ENCODE measurements around the gene CYP2W1.

Gene CYP2W1

DNA sequence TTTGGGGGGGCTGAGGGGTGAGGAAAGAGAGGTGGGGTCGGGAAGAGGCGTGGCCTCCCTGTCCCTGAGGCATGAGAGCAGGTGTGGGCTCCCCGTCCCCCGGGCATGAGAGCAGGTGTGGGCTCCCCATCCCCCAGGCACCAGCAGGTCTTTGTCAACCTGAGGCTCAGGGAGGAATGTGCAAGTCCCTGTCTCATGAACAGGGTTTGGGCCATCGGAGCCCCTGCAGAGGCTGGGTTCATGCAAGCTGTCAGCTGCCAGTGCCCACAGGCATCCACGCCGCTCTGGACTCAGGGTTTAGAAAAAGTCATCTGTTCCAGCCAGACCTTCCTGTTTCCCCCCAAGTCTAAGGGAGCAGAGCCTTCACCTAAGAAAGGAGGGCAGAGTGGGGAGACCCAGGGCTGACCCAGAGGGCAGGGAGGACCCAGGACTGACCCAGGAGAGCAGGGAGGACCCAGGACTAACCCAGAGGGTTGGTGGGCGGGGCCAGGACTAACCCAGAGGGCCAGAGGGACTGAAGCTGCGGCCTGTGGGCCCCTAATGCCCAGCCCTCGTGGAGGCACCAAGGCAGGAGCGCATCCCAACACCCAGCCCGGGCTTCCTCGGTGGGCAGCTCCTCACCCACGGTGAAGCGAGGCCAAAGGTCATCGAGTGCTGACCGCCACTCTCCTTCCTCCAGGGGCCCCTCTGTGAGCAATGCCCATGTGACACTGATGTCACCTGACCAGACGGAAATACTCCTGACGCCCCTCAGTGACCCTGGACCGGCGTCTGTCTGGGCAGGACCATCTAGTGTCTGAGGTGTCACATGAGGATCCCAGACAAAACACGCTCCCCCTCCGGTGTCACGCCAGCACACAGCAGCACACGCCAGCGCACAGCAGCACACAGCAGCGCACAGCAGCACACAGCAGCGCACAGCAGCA, 32.5 kb downstream of the CYP2W1 start:
- DNase-seq (ENCODE audit: low spot score): no peak

DNA sequence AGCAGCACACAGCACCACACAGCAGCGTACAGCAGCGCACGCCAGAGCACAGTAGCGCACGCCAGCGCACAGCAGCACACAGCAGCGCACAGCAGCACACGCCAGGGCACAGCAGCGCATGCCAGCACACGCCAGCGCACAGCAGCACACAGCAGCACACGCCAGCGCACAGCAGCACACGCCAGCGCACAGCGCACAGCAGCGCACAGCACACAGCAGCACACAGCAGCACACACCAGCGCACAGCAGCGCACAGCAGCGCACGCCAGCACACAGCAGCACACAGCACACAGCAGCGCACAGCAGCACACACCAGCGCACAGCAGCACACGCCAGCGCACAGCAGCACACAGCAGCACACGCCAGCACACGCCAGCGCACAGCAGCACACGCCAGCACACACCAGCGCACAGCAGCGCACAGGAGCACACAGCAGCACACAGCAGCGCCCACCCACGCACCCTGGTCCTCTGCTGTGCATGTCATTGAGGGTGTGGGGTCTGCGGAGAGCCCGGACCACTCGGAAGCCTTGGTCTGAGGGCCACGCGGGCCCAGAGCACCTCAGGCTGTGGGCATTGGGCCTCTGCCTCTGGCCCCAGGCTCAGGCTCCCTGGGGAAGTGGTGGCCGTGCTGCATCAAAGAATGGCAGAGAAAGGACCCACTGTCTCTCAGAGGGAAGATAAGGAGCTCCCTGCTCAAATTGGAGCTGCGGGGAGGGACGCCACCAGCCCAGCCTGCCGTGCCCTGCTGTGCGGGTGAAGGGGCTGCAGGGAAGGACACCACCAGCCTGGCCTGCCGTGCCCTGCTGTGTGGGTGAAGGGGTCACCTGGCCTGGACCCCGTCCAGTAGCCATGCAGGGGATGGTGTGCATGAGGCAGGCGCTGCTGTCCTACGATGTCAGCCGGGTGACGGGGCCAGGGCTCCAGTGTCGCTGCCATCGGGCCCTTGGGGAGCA, 33.9 kb downstream of the CYP2W1 start:
- no peak for DNase-seq (ENCODE audit: low spot score)

DNA sequence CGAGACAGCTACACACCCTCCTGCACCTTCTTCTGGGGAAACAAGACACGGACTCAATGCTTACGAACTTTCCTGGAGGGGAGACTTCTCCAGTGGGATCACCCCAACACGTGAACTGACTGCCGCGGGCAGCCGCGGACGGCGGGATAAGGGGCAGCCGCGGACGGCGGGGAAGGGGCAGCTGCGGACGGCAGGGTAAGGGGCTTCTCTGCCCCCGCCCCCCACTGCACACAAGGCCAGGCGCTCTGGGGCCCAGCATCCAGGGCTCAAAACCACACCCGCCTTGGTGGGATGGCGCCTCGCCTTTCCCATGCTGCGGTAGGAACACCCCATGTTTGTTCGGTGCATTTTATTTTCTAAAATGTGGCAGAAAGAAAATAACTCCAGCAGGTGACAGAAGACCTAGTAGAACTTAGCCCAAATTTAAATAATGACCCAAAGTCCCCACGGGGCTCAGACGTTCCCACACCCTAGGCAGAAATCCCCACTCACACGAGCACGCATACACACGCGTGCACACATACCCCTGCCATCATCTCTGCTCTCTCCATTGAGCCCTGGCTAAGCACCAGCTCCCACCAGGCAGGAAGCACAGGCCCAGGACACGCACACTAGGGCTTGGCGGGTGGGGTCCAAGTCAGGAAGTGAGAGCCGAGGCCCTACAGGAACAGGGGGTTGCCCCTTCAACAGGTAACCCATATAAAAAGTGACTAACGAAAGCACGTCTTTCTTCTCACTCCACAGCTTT, 34.8 kb downstream of the CYP2W1 start:
- DNase-seq (ENCODE audit: low spot score): no peak

DNA sequence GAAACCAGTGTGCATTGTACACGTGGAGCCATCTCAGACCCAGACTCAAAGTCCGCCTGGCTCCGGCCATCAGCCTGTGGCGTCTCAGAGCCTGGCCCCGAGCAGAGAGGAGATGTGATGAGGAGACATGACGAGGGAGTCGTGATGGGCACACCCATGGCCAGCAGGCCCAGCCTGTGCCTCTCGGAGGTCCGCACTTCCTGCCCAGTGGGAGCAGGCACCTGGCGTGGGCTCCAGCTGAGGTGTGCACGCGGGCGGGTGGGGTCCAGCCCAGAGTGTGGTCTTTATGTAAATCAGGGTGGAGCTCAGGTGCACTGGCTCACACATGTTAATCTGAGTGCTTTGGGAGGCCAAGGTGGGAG, 35.3 kb downstream of the CYP2W1 start:
- no peak for DNase-seq (ENCODE audit: low spot score)

DNA sequence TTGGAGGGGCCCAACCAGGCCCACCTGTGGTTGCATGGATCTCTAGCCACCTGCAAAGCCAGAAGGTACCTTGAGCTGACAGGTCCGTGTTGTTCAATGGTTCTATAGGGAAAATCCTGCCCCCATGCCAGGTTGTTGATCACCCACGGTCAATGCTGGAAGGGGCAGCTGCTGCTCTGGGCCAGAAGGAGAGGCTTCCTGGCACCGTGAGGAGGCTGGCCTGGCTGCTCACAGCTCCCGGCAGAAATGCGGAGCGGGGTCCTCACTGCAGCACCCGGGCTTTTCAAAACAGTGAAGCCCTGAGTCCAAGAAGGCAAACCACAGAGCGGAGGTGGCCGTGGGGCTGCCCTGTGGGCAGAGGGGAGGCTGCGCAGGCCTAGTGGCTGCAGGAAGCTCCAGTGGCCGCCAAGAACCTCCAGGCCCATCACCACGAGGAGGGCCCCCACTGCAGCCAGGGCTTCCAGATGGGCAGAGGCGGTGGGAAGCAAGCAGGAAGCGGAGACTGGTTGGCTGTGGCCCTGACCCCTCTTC, 36.3 kb downstream of the CYP2W1 start:
- no peak for DNase-seq (ENCODE audit: low spot score)

DNA sequence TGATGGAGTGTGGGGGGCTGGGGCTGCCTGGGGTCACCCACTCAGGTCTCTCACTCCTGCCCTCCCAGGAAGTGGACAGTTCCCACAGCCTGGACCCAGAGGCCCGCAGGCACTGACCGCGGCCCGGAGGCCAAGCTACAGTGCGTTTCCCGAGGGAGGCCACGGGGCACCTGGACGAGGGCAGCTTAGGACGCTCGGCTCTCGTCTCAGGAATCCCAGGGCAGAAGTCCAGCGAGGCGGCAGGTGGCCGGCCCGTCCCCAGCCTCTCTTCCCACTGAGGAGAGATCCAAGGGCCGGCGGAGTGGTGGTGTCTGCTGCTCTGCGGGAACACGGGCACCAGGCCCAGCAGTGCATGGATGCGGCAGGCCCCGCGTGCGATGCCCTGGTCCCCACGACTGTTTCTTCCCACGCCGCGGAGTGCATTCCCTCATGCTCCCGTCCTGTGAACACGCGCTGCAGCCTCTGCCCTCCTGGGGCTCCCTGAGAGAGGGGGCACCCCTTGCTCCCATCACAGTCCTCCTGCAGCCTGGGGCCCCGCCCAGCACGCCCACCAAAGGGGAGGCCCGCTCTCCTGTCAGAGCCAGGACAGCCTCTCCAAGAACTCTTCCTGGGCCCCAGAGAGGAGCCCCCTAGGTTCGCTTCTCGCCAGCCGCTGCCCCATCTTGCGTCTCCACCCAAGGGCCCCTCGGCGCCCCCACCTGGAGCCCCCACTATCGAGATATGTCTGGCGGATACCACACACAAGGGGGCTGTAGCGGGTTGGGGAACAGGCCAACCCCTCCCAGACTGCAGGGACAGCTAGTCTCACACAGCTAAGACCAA, 37.0 kb downstream of the CYP2W1 start:
- DNase-seq (ENCODE audit: low spot score): no peak

DNA sequence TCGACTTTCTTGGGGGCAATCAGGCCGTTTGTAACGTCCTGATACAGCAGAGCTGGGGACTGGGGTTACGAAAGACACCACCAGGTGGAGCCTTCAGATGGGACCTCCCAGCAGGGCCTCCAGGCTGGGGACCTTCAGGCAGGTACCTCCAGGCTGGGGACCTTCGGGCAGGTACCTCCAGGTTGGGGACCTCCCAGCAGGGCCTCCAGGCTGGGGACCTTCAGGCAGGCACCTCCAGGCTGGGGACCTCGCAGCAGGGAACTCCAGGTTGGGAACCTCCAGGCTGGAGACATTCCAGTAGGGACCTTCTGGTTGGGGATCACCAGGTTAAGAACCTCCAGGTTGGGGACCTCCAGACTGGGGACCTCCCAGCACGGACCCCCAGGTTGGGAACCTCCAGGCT, 37.9 kb downstream of the CYP2W1 start:
- peak; percentile 66 for DNase-seq (ENCODE audit: low spot score)

DNA sequence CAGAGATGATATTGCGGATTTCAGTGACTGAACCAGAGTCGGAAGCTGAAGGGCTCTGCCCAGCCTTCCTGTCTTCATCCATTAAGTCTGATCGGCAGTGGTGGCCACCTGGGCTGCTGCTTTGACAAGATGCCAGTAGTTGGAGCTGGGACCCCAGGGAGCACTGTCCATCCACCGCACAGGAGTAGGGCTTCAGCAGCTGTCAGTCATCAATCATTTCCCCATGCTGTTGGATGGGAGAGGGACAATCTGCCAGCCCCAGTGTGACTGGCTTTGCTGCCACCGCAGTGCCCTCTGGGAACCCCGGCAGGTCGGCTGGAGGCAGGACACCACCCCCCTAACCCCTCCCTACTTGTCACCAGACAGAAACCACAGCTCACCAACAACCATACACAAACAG, 38.4 kb downstream of the CYP2W1 start:
- DNase-seq (ENCODE audit: low spot score): no peak

DNA sequence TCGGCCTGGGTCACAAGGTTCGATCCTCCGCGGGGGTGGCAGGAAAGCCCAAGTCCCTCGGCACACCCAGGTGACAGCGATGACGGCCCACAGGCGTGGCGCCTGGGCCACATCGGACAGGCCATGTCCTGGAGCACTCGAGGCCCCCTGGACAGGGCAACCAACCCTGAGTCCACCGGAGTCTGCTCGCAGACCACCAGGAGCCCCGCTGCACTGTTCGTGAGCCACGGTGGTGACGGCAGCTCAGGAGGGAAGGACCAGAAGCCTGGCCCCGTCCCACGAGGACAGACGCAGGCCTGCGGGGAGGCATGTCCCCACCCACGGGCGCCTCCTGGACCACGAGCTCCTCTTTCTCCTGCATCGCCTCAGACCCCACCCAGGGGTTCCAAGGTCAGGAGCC, 39.0 kb downstream of the CYP2W1 start:
- no peak for DNase-seq (ENCODE audit: low spot score)

DNA sequence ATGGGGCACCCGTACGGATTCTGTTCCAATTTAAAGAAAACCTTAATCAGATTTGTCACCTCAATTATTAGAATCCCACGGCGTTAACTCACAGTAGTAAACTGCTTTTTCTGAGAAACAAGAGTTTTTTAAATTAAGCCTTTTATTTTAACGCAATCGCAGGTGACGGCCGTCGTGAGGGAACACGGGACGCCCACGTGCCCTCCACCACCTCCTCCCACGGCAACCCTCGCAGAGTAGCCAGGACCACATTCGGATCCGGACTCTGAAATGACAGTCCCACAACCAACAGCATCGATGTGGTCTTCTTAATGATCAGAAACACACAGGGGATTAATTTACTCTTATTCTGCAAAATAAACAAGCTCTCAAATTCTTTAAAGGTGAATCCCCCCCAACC, 39.4 kb downstream of the CYP2W1 start:
- no peak for DNase-seq (ENCODE audit: low spot score)

DNA sequence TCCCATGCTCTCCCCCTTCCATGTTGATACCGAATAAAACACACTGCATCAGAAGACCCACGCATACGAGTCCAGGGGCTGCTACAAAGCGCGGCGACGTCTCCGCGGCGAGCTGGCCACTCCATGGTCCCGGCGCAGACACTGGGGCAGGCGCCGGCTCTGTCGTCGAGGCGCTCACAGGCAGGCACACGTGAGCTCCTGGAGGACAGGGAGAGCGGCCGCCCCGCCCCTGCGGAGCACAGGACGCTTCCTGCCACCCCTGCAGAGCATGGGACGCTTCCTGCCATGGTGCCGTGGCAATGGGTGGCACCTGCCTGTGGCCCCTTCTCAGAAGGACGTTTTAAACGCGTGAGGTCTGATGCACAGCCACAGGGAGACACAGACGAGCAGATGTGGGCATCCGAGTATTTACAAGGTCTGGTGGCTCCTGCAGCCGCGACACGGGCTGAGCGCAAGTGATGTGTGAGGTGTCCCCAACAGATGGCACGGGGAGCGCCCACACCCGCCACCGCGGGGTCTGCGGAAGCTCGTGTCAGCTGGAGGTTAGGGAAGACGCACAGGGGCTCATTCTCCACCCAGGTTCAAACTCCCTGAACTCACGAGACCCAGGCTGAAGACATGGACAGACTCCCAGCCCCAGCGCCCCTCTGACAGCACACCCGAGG, 40.0 kb downstream of the CYP2W1 start:
- DNase-seq (ENCODE audit: low spot score): peak; percentile 97

DNA sequence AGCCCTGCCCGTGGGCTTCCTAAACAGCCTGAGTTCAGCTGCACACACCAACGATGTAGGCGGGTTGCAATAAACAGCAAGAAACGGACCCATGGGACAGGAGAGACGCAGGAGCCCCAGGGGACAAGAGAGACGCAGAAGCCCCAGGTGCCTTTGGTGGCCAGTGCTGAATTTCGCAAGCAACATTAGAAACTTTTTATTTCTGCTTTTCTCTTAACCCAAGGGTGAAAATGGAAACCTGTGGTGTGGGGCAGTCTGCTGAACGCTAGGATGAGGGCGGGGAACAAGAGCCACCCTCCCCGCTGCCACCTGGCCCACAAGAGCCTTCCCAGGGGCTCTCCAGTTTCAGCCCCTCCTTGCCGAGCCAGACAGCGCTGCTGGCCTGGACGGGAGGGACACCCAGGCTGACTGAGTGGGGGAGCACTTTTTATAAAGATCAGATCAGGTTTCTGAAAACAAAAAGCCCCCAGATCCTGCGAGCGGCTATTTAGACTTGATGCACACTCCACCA, 41.4 kb downstream of the CYP2W1 start:
- peak; percentile 99 for DNase-seq (ENCODE audit: low spot score)

DNA sequence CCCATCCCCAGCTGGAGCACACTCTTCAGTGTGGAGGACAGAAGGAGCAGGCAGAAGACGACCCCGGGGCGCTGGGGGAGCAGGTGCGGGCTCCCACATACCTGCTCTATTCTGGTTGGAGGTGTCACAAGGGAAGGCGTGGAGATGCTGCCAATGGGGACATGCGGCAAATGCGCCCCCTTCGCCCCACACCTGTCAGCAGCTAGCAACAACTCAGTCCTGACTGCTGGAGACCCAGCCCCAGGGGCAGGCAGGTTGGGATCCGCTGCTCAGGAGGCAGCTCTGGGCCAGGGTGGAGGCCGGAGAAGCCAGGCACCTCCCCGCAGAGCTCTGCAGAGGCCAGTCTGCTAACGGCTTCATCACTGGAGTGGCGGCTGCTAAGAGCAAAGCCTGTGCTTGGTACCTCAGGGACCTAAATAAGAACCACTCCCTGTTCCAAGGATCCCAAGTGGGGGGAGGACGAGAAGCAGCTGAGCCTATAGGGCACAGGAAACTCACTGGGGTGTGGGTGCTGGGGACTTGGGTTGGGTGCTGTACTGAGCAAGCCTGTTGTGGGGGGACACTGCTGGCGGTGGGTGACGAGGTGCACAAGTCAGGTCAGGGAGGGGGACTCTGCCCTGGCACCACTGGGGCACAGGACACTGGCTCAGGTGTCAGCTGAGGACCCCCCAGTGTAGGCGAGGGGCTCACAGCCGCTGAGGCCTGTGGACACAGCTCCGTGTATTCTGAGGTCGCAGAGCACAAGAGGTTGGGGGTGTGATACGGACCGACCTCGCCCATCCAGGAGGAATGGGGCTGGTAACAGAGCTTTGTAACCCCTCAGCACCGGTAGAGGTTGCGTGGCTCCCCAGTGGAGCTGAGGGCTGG, 42.1 kb downstream of the CYP2W1 start:
- DNase-seq (ENCODE audit: low spot score): peak; percentile 55

DNA sequence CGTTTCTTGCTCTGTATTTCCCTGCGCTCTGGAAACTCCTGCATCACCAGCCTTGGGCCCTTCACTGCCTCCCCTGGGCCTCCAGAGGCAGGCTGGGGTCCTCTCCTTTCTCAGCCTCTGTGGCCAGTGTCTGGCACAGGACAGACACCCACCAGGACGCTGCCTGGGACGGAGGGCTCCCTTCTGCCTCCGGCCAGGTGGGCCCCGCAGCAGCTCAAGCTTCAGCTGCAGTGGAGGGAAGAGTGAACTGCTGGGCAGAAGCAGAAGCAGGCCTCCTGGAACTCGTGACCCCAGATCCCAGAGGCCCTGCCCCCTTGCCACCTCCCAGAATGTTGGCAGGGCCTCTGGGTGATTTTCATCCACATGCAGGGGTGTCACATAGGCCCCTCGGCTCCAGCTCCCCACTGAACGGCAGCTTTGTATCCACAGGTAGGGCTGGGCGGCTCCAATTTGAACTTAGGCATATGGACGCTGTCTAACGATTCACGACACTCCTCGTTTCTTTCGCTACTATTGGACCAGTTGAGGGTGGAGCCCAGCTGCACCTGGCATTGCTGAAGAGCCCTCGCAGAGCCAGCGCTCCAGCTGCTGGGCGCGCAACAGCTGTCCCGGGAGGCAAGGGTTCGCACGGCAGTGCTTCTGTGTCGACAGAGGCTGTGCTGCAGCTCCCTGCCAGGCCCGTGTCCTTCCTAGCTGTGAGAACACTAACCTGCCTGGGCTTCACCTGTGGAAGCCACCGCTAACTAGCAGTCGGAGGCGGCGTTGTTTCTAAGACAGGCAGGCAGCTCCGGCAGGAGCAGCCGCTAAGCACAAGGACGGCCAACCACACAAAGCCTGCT, 43.0 kb downstream of the CYP2W1 start:
- DNase-seq (ENCODE audit: low spot score): peak; percentile 97

DNA sequence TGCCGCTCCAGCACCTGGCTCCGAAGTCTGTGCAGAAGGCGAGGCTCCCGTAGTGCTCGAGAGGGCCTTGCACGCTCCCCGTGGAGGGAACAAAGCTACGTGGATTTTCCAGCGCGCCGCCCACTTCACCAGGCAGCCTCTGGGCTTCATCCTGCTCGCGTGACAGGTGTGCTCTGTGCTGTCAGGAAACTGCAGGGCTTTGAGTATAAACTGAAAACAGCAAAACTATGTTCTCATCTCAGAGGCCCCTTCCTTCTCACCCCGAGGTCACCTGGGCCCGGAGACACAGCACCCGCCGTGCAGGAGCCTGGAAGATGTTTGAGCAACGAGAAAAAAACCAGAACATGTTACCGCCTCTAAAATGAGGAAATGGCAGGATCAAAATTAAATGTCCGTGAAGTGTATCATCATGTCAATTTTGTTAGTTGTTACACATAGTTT, 43.8 kb downstream of the CYP2W1 start:
- DNase-seq (ENCODE audit: low spot score): peak; percentile 81

DNA sequence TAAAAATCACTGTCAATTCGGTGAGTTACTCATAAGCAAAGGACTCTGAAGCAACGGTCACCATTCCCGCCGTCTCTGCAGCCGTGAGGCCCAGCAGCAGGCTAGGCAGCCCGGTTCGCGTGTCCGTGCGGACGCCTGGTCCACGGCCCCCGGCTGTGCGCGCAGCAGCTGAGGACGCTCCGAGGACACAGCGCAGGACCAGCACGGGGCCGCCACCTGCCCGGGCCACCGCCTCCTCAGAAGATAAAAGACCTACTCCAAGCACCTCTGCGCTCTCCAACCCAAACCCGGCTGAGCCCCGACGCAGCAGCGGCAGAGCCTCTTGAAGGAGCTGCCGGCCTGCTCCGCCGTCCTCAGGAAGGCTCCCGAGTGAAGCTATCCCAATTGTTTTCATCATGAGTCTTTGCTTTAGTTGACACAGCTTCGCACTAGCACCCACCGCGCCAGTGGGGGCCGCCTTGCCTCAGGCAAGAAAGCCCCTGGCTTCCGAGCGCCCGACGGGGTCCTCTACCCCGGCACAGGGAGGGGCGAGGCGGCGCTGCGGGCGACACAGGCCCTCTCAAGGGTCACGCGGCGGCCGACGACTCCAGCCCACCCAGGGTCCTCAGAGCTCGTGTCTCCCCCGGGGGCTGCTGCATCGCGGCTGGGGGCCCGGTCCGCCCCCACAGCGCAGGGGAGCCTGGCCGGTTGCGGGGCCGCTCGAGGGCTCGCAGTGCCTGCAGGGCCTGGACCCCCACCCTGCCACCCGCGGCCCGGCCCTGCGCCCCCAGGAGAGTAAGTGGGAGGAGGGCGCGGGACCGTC, 44.5 kb downstream of the CYP2W1 start:
- peak; percentile 54 for DNase-seq (ENCODE audit: low spot score)

DNA sequence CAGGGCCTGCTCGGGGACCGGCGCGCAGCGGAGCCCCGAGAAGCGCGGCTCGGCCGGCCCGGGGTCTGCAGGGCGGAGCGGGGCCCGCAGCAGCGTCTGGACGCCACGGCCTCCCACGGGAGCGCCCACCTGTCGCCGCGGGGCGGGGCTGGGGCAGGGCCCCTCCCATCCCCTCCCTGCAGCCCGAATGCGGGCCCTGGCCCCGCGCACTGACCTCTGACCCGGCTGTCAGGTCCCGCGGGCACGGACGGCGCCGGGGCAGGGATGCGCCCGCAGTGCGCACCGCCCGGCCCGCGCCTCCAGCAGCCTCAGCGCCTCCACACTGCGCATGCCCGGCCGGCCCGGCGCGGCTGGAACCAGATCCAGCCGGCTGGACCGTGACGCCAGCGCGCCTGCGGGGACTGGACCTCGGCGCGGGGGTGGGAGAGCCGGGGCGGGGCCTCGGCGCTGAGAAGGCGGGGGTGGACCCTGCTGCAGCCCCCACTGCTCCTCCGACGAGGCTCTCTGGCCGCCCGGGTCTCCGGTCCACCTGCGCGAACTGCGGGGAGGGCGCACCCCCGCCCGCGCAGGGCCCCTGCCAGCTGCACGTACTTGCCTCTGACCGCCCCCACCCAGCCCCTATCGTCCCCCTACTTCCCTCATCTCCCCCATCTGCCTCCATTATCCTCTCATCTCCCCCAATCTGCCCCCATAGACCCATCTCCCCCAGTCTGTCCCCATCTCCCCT, 45.2 kb downstream of the CYP2W1 start:
- DNase-seq (ENCODE audit: low spot score): peak; percentile 86

Data from NAMALWA (cell line).